ENCODE measurements around the gene MAML2. TPM values are rescaled to one million over a fixed set of nuclear protein-coding genes. Genes with fewer than 3 reads are reported as not detected.

Gene MAML2
- total RNA-seq, 4 donors from 2014 or later = 17.6 to 31.6 (median 25.8) TPM

DNA sequence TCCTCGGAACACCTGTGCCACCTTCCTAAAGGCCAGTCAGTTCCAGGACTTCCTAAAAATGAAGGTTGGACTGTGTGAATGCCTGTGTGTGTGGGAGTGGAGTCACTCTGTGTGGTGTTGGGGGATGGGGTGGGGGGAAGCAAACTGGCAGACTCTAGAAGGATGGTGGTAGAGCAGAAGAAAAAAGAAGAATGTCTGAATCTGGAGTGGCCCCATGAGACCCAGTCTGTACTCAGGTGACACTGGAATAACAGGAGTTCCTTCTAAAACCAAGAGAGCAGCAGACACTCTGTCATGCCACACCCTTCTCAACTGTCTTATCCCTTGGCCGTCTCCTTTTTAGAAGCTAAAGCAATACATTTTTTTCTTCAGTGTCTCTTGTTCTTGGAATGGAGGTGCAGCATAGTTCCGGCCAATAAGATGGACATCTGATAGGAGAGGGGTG lies 82.9 kb downstream of the MAML2 start:
- DNase-seq (ENCODE audit: low spot score in 2 of 2) = no peak
- intact Hi-C loops (cut with DNase I; ENCODE audit: low total_unique reads) = no loop called here
- TF ChIP-seq POLR2A (IDR thresholded peaks at IDR 0.05) = no peak
- TF ChIP-seq, protein P1, sequence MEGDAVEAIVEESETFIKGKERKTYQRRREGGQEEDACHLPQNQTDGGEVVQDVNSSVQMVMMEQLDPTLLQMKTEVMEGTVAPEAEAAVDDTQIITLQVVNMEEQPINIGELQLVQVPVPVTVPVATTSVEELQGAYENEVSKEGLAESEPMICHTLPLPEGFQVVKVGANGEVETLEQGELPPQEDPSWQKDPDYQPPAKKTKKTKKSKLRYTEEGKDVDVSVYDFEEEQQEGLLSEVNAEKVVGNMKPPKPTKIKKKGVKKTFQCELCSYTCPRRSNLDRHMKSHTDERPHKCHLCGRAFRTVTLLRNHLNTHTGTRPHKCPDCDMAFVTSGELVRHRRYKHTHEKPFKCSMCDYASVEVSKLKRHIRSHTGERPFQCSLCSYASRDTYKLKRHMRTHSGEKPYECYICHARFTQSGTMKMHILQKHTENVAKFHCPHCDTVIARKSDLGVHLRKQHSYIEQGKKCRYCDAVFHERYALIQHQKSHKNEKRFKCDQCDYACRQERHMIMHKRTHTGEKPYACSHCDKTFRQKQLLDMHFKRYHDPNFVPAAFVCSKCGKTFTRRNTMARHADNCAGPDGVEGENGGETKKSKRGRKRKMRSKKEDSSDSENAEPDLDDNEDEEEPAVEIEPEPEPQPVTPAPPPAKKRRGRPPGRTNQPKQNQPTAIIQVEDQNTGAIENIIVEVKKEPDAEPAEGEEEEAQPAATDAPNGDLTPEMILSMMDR (IDR thresholded peaks at IDR 0.05) = no peak
- no peak overlapping the region for H3K4me3 ChIP-seq (ENCODE audit: low read depth, poor library complexity, severe bottlenecking)
- WGBS, 2 donors = 46 to 69% methylated on average over 3 of the region's 3 CpGs

DNA sequence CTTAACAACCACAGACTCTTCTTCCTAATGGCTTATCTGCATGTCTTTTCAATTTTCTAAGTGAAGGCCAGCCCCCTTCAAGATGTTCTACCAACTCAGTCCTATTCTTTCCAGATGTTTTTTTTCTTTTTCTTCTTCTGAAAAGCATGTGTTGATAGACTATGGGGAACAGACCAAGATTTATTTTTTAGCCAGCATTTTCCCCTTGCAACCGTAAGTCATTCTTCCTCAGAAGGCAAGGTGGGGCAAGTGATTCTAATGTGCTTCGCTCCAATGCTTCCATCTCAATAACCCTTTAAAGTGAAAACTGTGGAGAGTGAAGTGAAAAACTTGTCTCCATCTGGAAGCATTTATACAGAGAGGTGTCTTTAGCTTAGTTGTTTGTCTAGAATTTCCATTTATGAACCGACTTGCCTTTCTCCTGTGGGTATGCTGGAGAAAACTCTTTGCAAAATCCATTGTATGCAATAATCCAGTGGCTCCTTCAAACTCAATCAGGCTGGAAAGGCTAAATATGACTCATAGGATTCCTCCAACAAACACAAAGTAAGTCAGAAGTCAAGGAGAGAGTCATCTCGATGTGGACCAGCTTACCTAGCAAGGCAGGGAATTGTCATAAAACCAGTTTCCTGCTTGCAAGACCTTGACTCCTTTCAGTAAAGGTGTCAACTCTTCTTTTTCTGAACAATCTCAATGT lies 83.7 kb downstream of the MAML2 start:
- intact Hi-C loops (cut with DNase I; ENCODE audit: low total_unique reads) = no loop called here
- WGBS, 2 donors = 39 to 46% methylated on average over 4 of the region's 4 CpGs
- DNase-seq (ENCODE audit: low spot score in 2 of 2) = no peak
- TF ChIP-seq, protein P1 (IDR thresholded peaks at IDR 0.05) = no peak
- TF ChIP-seq POLR2A (IDR thresholded peaks at IDR 0.05) = no peak
- no peak overlapping the region for H3K4me3 ChIP-seq (ENCODE audit: low read depth, poor library complexity, severe bottlenecking)

DNA sequence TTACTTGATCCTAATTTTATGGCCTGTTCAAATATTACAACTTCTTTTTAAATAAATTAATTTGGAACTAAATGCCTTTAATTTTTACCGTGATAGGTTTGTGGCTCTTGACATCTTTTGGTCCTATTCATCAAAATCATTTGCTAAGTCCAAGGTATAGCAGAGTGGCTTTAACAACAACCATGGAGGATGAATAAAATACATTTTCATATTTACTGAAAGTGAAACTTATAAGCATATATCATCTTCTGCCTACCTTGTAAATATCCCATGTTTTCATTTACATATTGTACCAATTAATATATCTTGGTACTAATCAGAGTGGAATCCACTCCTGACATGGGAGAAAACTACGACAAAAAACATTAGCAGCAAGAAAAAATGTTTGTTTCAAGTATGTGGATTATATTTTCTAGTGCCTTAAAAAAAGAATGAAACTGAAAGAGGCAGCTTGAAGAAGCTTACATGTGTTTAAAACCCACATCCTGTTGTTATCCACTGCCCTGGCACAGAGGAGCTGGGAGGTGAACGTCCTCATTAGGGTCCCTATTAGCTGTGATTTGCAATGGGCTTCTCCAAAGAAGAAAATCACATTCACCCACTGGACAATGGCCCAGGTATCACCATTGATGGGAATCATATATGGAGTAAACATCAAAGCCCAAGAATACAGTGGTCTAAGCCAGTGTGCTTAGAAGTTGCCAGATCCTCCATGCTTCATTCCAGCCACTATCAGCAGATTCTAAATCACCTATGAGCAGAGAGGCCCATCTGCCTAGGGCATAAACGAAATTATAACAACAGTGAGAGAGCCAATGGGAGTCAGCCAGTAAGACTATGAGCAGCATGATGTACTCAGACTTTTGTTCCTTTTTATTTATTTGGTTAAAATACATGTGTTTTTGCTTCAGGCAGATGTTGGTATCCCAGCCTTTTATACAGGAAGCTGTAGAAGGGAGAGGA lies 84.7 kb downstream of the MAML2 start:
- intact Hi-C loops (cut with DNase I; ENCODE audit: low total_unique reads) = no loop called here
- 37 to 48% methylated on average over 4 of the region's 4 CpGs for WGBS, 2 donors
- H3K4me3 ChIP-seq (ENCODE audit: low read depth, poor library complexity, severe bottlenecking) = no peak overlapping the region
- DNase-seq (ENCODE audit: low spot score in 2 of 2) = no peak
- no peak for TF ChIP-seq POLR2A (IDR thresholded peaks at IDR 0.05)
- TF ChIP-seq, protein P1 (IDR thresholded peaks at IDR 0.05) = no peak

DNA sequence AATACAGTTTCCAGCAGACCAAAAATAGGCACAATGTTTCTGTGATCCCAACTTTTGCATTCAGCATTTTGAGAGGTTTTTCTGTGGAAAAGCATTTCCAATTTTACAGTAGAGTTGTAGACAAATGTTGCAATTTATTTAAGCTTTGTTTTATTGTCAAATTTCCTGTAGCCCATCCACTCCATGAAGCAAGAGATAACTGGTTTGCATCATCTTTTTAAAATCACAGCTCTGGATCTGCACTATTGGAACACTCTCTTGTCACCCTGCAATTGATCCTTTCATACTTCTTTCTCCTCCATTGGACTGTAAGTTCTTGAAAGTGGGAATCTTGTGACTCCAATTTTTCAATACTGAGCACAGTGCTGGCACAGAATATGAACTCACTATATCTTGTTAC lies 86.0 kb downstream of the MAML2 start:
- H3K4me3 ChIP-seq (ENCODE audit: low read depth, poor library complexity, severe bottlenecking) = no peak overlapping the region
- TF ChIP-seq, protein P1 (IDR thresholded peaks at IDR 0.05) = no peak
- TF ChIP-seq POLR2A (IDR thresholded peaks at IDR 0.05) = no peak
- intact Hi-C loops (cut with DNase I; ENCODE audit: low total_unique reads) = no loop called here
- DNase-seq (ENCODE audit: low spot score in 2 of 2) = no peak

DNA sequence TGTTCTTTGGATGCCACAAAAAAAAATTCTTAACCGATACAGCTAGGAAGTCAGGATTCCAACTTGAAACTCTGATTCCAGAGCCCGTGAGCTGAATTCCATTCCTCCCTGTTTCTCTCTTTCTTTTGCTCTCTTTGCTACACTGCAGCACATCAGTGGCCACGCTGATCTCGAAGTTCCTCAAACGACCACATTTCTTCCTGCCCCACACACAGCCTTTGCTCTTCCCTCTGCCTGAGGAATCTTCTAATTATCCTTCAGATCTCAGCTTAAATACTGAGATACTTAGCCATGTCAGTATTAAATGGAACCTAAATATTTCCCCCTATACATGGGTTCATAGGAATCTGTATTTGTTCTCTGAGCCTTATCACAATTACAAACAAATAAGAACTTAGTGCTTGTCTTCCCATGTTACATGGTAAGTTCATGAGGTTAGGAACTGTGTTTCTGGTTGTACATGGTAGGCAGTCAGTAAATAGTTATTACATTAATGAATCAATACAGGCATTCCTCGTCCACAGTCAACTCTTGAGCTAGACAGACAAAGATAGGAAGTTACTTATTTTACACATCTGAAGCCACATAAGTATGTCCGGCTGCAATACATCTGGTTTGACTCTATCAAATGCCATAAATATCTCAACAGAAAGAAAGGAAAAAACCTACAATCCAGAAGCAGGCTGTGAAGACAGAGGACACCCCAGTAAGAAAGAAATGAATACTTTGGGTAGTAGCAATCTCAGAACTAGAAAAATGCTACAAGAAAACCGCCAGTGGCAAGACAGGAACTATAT lies 86.6 kb downstream of the MAML2 start:
- H3K4me3 ChIP-seq (ENCODE audit: low read depth, poor library complexity, severe bottlenecking) = no peak overlapping the region
- 63 to 66% methylated on average over 8 of the region's 8 CpGs for WGBS, 2 donors
- no peak for DNase-seq (ENCODE audit: low spot score in 2 of 2)
- intact Hi-C loops (cut with DNase I; ENCODE audit: low total_unique reads) = no loop called here
- TF ChIP-seq, protein P1 (IDR thresholded peaks at IDR 0.05) = no peak
- TF ChIP-seq POLR2A (IDR thresholded peaks at IDR 0.05) = no peak
